Body of pancreas (tissue), 4 donors: Measurements from ENCODE around the gene CAMLG. TPM values are rescaled to one million over a fixed set of nuclear protein-coding genes. Genes with fewer than 3 reads are reported as not detected.

Experiments used
- ATAC-seq: fragments of 150-250 bp; one replicate; pipeline ENCODE4 v1.9.1; 2016
- DNase-seq, 4 donors: peaks; one replicate each; pipeline ENCODE4 v3.0.0-alpha.2; 2019
- H3K27ac ChIP-seq, 4 donors: fragments of 200-600 bp; sonication (generic); 1 replicate in 3 of 4; 2 replicates in 1 of 4; pipeline versions ENCODE4 v1.5.1 to v1.6.1; 2016 to 2019; ENCODE audit warnings: mild to moderate bottlenecking in 1 of 4, mixed read lengths in 1 of 4, moderate library complexity in 1 of 4
- H3K27me3 ChIP-seq, 2 donors: fragments of 200-600 bp; sonication (generic); one replicate each; pipeline ENCODE4 v1.6.0; 2016; ENCODE audit warnings: mild to moderate bottlenecking in 1 of 2
- H3K36me3 ChIP-seq, 2 donors: fragments of 200-600 bp; sonication (generic); replicated peaks in 1 of 2; 2 replicates each; pipeline ENCODE4 v1.5.1; 2016; ENCODE audit warnings: low read depth in 2 of 2; ENCODE audit not compliant: insufficient read depth in 1 of 2
- H3K4me1 ChIP-seq: fragments of 200-600 bp; sonication (generic); one replicate; pipeline ENCODE4 v1.6.0; 2016
- H3K4me3 ChIP-seq, 2 donors: fragments of 200-600 bp; sonication (generic); 1 replicate in 1 of 2; 2 replicates in 1 of 2; pipeline ENCODE4 v1.5.1; 2016 to 2019
- H3K9me3 ChIP-seq, 3 donors: fragments of 200-600 bp; sonication (generic); 1 replicate in 2 of 3; 2 replicates in 1 of 3; pipeline ENCODE4 v1.5.1; 2016
- POLR2A ChIP-seq, 3 donors: fragments of 450-650 bp; IDR thresholded peaks; one replicate each; pipeline ENCODE4 v1.6.1; 2016; ENCODE audit warnings: antibody characterized with exemption in 3 of 3, mild to moderate bottlenecking in 2 of 3
- WGBS, 2 donors: methylation state at CpG; one replicate each; pipeline ENCODE4 v1.1.5; 2017; 5-methylcytosine and 5-hydroxymethylcytosine counted together
- intact Hi-C: fragments of 100-400 bp; cut with DNase I; formaldehyde crosslinking; loops from one replicate; pipeline ENCODE4 v1.15.1; 2023
- total RNA-seq, 2 donors: library from RNA; depleted of rRNA; stranded (reverse); fragments of >200 nt; gene quantifications; one replicate each; pipeline ENCODE4 v1.1.0, GENCODE V29; 2016
- TF ChIP-seq, protein P1 (sequence below), 7 experiments: fragments of 450-650 bp in 4 of 7; fragments of 200-600 bp in 3 of 7; sonication (generic) in 3 of 7; IDR thresholded peaks; one replicate each; pipeline ENCODE4 v1.5.1; 2016 to 2019; ENCODE audit warnings: antibody characterized with exemption in 7 of 7

CAMLG gene
- total RNA-seq, 2 donors from 2014 or later, result 7.9 to 29.8 TPM

DNA sequence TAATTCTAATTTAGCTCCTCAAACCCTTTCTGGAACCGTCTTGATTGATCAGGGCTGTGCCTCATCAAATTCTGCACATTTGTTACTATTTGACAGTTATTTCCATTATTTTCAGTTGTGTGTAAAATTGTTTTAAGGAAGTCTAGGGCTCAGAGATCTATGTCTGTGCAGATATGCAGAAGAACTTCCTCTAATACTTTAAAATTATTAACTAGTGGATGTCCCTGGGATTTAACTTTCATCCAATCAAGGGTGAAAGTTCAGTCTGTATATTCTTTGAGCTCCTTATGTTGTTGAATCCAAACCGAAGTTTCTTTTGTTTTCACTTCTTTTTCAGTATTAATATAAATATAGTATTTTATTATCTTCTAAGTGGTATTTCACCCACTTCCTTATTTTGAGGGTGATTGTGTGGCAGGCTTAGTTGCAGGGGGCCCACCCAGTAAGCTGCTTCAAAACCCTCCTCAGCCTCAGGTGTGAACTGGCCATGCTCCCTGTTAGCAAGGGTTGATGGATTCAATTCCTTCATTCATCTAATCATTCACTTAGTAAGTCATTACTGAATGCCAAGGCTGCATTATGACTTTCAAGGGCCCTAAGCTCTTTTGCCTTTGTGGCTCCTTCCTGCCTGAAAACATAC lies 2.1 kb upstream of the CAMLG start:
- no peak overlapping the region for H3K4me3 ChIP-seq
- intact Hi-C loops, result no loop called here
- 23 to 39% methylated on average over 2 of the region's 2 CpGs for WGBS, 2 donors
- ATAC-seq (no peak), DNase-seq (no peak)
- no peaks in the 10 kb centered on the region for H3K9me3 ChIP-seq
- H3K4me1 ChIP-seq, result peaks cover 15% of the 10 kb centered on the region
- peak overlapping the region in 1 of 4 donors; percentile 21 for H3K27ac ChIP-seq
- H3K36me3 ChIP-seq, result no peaks in the 10 kb centered on the region
- TF ChIP-seq, protein P1, sequence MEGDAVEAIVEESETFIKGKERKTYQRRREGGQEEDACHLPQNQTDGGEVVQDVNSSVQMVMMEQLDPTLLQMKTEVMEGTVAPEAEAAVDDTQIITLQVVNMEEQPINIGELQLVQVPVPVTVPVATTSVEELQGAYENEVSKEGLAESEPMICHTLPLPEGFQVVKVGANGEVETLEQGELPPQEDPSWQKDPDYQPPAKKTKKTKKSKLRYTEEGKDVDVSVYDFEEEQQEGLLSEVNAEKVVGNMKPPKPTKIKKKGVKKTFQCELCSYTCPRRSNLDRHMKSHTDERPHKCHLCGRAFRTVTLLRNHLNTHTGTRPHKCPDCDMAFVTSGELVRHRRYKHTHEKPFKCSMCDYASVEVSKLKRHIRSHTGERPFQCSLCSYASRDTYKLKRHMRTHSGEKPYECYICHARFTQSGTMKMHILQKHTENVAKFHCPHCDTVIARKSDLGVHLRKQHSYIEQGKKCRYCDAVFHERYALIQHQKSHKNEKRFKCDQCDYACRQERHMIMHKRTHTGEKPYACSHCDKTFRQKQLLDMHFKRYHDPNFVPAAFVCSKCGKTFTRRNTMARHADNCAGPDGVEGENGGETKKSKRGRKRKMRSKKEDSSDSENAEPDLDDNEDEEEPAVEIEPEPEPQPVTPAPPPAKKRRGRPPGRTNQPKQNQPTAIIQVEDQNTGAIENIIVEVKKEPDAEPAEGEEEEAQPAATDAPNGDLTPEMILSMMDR (IDR thresholded peaks at IDR 0.05), result no peak
- no peak for TF ChIP-seq POLR2A (IDR thresholded peaks at IDR 0.05)
- no peaks in the 10 kb centered on the region for H3K27me3 ChIP-seq

DNA sequence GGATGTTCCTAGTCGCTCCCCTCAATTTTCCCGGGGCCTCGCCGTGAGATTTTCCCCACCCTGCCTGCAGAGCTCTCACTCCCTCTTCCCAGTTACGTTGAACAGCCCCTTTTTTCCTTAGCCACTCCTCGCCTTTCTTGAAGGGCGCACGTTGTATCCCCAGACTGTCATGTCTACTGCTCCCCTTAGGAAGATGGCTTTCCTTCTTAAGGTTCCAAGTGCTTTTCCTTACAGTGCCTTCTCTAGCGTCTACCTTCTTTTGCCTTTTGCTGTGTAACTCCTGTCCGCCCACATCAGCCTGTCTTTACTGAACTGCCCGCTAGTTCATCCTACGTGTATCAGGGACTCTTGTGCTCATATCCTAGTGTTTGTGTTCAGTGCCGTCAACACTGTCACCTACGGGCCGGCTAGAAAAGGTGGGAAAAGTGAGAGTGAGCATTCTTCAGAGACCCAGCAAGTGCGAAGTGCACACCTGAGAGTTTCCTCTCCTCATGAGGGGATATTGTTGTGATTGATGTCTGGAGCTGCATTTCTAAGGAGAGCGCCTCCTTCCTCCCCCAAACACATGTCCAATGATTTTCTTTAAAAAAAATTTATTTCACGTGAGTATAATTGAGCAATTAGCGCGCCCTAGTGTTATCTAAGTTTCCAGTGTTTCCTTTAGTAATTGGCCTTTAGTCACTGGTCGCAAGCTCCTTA lies 764 bp downstream of the CAMLG start:
- H3K9me3 ChIP-seq, result no peaks in the 10 kb centered on the region
- TF ChIP-seq, protein P1 (IDR thresholded peaks at IDR 0.05), result peak in 4 of 7 experiments; percentile 1 to 37 (median 12)
- TF ChIP-seq POLR2A (IDR thresholded peaks at IDR 0.05), result no peak
- H3K4me1 ChIP-seq, result peaks cover 15% of the 10 kb centered on the region
- peak overlapping the region; percentile 85 to 96 (median 92) for H3K27ac ChIP-seq
- ATAC-seq (no peak), DNase-seq (peak; percentile 22 to 36 (median 31))
- no peaks in the 10 kb centered on the region for H3K27me3 ChIP-seq
- intact Hi-C loops, result no loop called here
- no peaks in the 10 kb centered on the region for H3K36me3 ChIP-seq
- peak overlapping the region; percentile 69 to 76 for H3K4me3 ChIP-seq
- WGBS, 2 donors, result 2 to 4% methylated on average over 21 of the region's 21 CpGs

DNA sequence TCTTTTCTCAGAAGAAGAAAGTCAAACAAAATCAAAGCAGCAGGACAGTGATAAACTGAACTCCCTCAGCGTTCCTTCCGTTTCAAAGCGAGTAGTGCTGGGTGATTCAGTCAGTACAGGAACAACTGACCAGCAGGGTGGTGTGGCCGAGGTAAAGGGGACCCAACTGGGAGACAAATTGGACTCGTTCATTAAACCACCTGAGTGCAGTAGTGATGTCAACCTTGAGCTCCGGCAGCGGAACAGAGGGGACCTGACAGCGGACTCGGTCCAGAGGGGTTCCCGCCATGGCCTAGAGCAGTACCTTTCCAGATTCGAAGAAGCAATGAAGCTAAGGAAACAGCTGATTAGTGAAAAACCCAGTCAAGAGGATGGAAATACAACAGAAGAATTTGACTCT lies 2.7 kb downstream of the CAMLG start:
- Histone ChIP-seq H3K4me3 (no peak overlapping the region), H3K9me3 (no peaks in the 10 kb centered on the region), H3K27ac (no peak overlapping the region), H3K4me1 (peaks cover 15% of the 10 kb centered on the region), H3K36me3 (no peaks in the 10 kb centered on the region), H3K27me3 (no peaks in the 10 kb centered on the region)
- WGBS, 2 donors, result 81 to 89% methylated on average over 10 to 11 of the region's 11 CpGs
- no peak for ATAC-seq
- DNase-seq, result no peak
- TF ChIP-seq, protein P1 (IDR thresholded peaks at IDR 0.05), result no peak
- intact Hi-C loops, result no loop called here

DNA sequence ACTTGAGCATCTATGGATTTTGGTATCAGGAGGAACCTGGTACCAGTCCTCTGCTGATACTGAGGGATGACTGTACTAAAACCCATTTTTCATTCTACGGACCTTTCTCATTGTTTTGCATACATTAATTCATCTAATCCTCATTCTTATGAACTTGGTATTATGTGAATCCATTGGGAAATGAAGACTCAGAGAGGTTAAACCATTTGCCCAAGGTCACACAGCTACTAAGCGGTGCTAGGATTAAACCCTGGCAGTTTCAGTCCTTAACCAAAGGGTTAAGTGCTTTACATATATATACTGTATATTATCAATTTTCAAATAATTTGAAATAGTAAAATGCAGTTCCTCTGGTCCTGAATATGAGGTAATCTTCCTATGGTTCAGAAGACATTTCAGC lies 3.8 kb downstream of the CAMLG start:
- Histone ChIP-seq H3K4me1 (peaks cover 15% of the 10 kb centered on the region), H3K9me3 (no peaks in the 10 kb centered on the region), H3K4me3 (no peak overlapping the region), H3K36me3 (no peaks in the 10 kb centered on the region), H3K27me3 (no peaks in the 10 kb centered on the region), H3K27ac (no peak overlapping the region)
- ATAC-seq (no peak), DNase-seq (no peak)
- intact Hi-C loops, result no loop called here
- 87 to 93% methylated on average over 2 of the region's 2 CpGs for whole genome bisulfite sequencing, 2 donors
- TF ChIP-seq, protein P1 (IDR thresholded peaks at IDR 0.05), result no peak
- no peak for TF ChIP-seq POLR2A (IDR thresholded peaks at IDR 0.05)
